ENCODE measurements around the gene PTPRM.
"Not testable (repeated sequence)": the region's sequence is repeated elsewhere in the genome, so short reads cannot be mapped to it uniquely, and the experiment has no call there.

PTPRM gene

GRCh38 chr18:7729868-7730267, 162.8 kb downstream of the PTPRM start:
- no peak for DNase-seq

DNA sequence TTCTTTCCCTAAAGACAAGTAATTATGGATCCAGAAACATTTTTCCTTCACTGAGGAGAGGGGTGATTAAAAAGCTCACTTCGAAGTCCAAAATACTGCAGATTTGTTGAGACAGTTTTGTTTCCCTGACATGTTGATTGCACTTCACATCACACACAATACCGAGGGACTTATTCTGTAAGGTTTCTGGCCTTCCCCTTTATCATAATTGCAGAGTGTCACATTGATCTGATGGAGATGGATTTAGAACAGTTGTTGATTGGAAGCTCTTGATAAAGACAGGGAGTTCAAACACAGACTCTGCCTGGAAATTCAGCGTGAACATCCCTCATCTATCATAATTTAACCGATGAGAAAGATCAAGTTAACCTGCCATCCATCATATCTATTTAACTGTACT, 163.6 kb downstream of the PTPRM start:
- DNase-seq, result no peak

DNA sequence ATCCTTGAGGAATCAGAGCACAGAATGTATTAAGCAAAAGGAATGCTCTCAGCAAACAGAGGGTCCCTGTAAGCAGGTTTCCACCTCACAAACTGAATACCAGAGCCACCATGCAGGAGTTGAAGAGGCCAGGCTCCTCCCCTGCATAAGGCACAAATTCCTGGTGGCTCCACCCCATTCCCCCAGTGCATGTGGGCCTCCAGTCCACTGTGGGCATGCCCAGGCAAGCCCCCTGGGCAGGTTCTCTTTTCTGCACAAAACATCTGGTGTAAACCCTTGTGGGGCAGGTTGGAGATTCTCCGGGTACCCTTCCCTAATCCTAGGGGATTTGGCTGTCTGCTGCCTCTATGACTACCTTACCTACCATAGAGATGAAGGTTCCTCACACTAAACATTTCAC, 166.5 kb downstream of the PTPRM start:
- no peak for DNase-seq

DNA sequence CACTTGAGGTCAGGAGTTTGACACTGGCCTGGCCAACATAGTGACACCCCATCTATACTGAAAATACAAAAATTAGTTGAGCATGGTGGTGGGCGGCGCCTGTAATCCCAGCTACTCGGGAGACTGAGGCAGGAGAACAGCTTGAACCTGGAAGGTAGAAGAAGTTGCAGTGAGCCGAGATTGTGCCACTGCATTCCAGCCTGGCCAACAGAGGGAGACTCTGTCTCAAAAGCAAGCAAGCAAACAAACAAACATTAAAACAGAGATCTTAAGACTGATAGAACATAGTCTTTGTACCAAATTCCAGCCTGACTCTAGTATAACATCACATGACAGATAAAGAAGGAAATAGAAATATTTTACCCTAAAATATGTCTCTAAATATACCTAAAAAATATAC, 168.1 kb downstream of the PTPRM start:
- DNase-seq, result no peak

DNA sequence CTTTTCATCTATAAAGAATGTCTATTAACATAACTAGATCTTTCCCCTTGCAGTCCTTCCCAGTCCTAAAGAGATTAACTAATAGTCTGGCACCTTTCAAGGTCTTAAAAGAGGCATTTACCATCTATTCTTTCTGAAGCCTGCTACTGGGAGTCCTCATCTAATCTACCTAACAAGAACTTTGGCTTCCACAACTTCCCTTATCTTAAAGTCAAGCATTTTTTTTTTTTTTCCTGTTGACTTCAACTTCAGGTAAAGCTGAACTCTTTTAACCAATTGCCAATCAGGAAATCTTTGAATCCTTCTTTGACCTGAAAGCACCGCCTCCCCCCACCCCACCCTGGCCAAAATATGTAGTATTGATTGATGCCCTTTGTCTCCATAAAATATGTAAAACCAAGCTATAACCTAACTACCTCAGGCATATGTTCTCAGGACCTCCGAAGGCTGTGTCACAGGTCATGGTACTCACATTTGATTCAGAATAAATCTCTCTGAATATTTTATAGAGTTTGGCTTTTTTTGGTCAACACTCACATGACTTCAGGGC, 168.6 kb downstream of the PTPRM start:
- DNase-seq, result no peak

DNA sequence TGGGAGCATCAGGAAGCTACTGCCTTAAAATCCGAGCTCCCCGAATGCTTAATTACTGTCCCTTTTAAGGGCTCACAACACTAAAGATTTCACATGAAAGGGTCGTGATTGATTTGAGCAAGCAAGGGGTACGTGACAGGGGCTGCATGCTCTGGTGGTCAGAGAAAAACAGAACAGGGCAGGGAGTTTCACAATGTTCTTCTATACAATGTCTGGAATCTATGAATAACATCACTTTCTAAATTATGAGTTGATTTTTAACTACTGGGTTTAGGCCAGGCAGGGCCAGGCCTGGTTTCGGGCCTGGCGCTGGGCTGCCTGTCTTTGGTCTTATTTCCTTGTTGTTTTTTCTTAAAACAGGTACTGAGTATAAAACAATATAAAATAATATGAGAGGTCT, 169.4 kb downstream of the PTPRM start:
- DNase-seq, result not testable (repeated sequence)

DNA sequence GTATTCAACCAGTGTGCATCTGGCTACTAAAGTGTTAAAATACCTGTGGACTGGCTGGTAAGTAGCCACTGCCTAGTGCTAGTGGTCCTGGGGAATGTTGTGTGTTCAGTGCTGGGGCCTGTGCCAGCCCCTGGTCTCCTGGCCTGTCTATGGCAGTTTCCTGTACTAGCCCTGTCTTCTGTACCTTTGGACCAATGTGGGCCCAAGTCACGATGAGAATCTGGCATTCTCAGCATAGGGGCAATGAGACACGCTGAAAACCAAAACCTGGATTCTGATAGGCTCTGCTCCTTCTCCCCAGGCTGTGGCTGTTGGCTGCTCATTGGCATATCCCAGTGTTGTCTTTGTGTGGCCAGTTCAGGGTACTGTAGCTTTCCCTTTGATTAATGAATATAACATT, 170.4 kb downstream of the PTPRM start:
- DNase-seq, result no peak

- DNase-seq, result no peak
These were observed 173.7 kb downstream of the PTPRM start for GRCh38 chr18:7740821-7741220.

DNA sequence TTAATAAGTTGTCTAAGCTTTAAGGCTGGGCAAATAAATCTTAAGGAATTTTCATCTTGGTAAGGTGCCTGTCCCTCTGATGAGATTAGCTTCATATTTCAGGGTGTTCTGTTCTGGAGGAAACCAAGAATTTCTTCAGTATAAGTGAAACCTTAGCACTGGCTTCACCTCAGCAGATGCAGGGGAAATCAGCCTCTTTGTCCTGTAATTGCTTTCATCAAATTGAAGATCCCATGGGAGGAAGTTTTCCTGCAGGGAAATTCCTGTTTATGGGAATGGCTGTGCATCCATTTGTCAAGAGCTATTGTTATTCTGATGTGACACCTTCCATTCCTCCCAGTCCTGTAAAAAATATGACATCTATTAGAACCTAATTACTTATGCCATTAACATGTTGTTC, 174.5 kb downstream of the PTPRM start:
- DNase-seq, result no peak

DNA sequence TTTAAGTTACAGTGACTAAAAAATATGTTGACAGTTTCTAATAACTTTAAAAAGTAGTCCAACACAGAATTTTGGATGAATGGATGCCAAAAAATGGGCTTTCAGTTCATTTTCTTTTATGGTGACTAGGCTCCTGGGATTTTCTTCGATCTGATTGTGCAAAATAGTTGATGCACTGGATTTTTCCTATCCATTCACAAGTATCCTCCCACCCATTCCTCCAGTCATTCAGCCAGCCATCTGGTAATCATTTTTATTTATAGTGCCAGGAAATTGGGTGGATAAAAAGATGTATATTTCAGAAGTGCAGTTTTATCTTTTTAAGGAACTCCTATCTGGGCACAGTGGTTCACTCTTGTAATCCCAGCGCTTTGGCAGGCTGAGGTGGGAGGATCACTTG, 175.1 kb downstream of the PTPRM start:
- no peak for DNase-seq

- no peak for DNase-seq
These were observed 176.1 kb downstream of the PTPRM start for GRCh38 chr18:7743256-7743655.

- no peak for DNase-seq
These were observed 179.0 kb downstream of the PTPRM start for GRCh38 chr18:7746106-7746505.

GRCh38 chr18:7748251-7749007, 181.3 kb downstream of the PTPRM start:
- DNase-seq, result no peak

DNA sequence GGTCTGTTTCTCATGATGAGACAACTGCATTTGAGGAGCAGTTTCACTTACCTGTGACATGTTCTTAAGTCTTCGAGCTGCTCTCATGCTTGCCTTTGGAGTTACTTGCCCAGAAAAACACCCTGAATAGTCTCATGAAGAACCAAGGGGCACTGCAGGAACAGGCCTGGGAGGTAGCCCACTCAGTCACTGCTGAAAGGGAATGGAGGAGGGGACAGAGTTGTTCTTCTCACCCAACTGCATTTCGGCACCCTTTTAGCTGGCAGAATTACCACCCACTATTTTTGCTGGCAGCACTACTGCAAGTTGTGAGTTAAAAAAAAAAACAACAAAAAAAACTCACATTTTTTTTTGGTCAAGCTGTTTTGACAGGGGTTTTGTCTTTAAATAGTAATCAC, 181.9 kb downstream of the PTPRM start:
- DNase-seq, result no peak

DNA sequence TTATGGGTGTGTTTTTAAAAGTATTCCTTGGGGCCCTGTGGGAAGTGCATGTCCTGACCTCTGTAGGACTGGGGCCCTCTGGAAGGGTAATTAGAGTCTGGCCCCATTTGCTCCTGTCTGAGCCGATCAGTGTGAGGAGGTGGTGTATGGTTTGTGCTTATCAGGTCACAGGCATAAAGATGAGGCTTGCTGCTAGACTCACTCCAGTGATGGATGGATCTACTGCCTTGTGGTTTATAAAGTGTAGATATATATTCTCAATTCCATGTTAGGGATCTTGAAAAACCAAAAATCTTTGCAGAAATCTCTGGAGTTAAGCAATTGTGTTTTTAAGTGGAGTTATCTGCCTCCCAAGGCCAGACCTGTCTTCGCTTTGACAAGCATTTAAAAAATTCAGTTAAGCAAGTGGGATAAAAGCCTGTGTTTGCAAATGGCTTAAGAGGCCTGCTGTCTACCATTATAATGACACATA, 182.4 kb downstream of the PTPRM start:
- no peak for DNase-seq

DNA sequence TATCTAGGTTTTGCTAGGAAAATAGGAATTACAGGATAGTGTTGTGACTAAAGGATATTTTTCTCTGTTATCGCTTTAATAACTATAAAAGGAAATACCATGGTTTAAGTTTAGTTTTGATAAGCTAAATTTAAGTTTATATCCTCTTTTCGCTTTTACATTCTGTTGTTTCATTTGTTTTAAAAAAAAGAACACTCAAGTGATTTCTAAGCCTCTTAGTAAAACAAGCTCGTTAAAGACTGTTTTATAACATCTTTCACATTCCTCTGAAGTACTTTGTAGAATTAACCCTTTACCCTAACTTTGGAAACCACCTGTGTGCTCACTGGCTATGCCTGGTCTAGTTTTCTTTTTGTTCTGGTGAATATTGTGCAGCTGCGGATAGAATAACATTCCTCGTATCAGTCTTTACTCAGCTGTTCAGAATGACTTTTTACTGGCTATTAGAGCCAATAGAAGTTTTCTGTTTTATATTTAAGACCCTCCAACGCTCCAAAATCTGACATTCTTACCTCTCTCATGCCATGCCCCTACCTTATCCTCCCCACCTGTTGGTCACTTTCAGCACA, 183.1 kb downstream of the PTPRM start:
- no peak for DNase-seq

DNA sequence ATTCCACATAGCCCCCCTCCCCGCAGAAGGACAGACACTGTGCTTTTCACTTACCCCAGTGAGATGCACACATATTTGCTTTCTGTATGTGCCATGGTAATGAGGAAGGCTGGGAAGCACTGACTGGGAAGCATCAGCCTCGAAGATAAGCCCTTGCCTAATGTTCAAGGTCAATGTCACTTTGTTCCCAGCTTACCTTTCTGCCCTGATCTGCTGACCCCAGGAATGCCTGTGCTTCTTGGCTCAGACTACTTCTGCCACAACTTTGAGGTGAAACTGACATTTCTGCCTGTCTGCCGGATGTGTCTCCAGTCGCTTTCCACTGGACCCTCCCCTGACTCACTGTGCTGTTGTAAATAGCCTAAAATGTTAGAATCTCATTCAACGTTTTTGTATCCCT, 183.8 kb downstream of the PTPRM start:
- DNase-seq, result no peak

- no peak for DNase-seq
These were observed 187.1 kb downstream of the PTPRM start for GRCh38 chr18:7754258-7754657.

DNA sequence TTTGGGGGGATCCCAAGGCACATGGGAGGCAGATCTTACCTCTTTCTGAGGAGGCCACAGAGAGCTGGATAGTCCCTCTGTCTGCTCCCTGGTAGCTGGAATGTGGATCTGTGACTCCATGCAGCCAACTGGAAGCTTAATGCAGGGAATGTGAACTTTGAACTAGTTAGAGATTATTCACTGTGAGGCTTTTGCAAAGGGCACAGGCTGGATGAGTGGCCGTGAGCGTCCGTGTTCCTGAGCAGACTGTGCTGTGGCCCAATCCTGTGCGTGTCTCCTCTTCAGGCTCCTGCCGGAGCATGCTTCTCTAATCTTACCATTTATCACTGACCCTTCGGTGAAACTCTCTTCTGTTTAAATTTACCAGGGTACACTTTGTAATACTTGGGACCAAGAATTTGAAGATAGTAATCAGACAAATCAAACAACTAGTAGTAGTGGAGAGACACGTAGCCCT, 187.6 kb downstream of the PTPRM start:
- DNase-seq, result no peak

DNA sequence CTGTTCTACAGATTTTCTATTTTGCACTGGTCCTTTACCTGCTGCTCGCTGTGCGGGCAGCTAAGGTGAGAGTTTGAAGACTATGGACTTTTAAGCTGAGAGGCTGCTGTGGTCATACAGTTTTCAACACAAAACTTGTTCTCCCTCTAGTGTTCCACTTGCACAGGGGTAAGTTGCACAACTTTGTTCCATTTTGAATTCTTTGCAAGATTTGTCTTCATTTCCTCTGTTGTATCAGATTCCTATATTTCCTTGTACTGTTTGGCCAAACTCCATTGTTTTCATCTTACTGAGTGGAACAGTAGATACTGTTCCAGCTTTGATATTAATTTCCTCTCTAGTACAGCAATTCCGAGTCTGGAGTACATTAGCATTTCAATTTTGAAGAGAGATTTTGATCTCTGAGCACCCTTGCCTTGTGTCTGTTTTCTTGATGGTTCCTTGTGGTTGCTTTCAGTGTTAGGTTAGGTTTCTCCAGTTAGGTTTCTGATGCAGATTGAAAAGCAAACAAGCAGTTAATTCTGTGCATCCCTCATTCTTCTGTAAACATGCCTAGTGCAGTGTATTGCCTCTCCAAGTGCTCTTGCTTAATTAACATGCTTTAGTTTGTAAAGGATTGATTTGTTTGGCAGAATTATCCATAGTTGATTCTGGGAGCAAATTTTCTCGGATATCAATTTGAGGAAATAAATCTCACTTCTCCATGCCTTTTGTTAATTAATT, 188.8 kb downstream of the PTPRM start:
- DNase-seq, result no peak

DNA sequence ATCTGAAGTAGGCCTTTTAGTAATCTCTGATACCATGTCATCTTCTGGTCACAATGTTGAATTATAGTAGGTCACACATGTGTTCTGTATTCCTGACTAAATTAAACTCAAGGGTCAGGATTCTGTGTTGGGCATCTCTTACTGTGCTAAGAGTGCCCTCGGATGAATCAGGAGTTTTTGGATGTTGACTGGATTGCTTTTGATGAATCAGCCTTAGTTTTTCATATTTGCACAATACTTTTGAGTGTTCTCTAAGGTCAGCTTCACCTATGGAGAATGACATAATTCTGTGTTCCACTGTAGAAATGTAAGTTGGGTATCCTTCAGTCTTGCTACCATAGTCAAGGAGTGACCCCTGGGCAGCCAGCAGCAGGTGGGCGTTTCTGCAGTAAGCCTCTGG, 190.1 kb downstream of the PTPRM start:
- DNase-seq, result no peak

DNA sequence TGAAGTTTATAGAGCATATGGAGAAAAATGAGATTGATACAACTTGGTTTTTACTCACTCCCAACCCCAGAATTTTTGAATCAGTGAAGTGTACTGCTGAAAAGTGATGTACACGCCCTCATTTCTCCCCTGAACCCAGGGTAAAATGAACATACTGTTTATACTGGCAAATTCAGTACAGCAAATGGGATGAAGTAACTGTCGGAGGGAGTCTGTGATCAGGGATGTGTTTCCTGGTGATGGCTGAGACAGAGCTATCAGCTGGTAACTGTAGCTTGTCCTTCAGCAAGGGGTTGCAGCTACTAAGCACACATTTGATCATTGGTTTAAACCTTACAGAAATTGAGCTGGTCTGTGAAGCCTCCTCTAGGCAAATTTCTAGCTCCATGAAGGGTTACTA, 191.6 kb downstream of the PTPRM start:
- DNase-seq, result no peak

All from inflammatory macrophage treated with lipopolysaccharide for 1 hour (primary cell).